ENCODE measurements around the gene SLC26A5. TPM values are rescaled to one million over a fixed set of nuclear protein-coding genes. Genes with fewer than 3 reads are reported as not detected.
A peak's percentile ranks its signal among the peaks of the same experiment; 100 is the strongest.

The SLC26A5 gene
- total RNA-seq, 1 experiment from 2014 or later = not detected

DNA sequence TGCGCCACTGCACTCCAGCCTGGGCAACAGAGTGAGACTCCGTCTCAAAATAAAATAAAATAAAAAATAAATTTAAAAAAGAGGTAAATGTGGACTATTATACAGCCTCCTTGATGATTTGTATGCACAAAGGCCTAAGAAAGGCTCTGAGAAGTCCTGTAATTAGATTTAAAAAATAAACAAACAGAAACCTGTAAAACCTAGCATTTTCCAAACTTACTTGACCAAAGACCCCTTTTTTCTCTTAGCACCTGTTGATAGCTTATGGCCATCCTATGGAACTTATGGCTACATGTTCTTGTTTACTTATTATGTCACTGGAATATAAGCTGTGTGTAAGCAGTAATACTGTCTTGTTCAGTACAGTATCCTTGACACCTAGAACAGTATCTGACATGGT lies 107.1 kb downstream of the SLC26A5 start:
- H3K36me3 Mint-ChIP-seq (ENCODE audit: insufficient read depth, unreplicated experiment) = peaks cover 79% of the 10 kb centered on the region
- no TSS peak for BruUV-seq (replicated peaks)

DNA sequence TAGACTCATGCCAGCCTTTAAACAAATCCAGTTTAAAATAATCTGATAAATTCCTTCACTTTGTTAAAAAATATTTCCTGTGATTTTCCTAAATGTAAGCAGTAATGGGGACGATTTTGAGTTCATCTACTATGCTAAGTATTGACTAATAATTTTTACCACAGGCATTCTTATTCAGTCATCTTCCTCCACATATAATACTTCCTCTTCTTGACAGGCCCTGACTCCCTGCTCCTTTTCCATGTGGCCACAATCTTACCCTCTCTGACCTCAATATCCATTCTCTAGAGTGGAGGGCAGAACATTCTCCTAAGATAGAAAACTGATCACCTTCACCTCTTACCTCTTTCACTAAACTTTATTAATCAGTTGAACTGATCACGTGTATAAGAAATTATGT lies 109.2 kb downstream of the SLC26A5 start:
- intact Hi-C loops (cut with micrococcal nuclease) = no loop called here
- H3K27ac Mint-ChIP-seq (ENCODE audit: low read depth, unreplicated experiment) = no peak overlapping the region
- peaks cover 11% of the 10 kb centered on the region for H3K4me1 Mint-ChIP-seq (ENCODE audit: insufficient read depth, unreplicated experiment)
- TF ChIP-seq, protein P1, sequence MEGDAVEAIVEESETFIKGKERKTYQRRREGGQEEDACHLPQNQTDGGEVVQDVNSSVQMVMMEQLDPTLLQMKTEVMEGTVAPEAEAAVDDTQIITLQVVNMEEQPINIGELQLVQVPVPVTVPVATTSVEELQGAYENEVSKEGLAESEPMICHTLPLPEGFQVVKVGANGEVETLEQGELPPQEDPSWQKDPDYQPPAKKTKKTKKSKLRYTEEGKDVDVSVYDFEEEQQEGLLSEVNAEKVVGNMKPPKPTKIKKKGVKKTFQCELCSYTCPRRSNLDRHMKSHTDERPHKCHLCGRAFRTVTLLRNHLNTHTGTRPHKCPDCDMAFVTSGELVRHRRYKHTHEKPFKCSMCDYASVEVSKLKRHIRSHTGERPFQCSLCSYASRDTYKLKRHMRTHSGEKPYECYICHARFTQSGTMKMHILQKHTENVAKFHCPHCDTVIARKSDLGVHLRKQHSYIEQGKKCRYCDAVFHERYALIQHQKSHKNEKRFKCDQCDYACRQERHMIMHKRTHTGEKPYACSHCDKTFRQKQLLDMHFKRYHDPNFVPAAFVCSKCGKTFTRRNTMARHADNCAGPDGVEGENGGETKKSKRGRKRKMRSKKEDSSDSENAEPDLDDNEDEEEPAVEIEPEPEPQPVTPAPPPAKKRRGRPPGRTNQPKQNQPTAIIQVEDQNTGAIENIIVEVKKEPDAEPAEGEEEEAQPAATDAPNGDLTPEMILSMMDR (IDR thresholded peaks at IDR 0.05; ENCODE audit: unreplicated experiment) = no peak
- H3K36me3 Mint-ChIP-seq (ENCODE audit: insufficient read depth, unreplicated experiment) = peaks cover 91% of the 10 kb centered on the region
- no peaks in the 10 kb centered on the region for H3K27me3 Mint-ChIP-seq (ENCODE audit: insufficient read depth, unreplicated experiment)
- BruUV-seq (replicated peaks) = TSS peak; percentile 2
- no peak overlapping the region for H3K4me3 Mint-ChIP-seq (ENCODE audit: unreplicated experiment)
- H3K9me3 Mint-ChIP-seq (ENCODE audit: unreplicated experiment) = no peaks in the 10 kb centered on the region
- DNase-seq (ENCODE audit: unreplicated experiment) = no peak
- ChIA-PET CTCF (interaction anchor here (0.6 kb wide), 1 partner anchor 9 kb away, joined by 4 read pairs; no protein-coding TSS in a partner anchor), POLR2A (no interaction called here)

More for the DNA sequence above, 107.1 kb downstream of the SLC26A5 start:
- Mint-ChIP-seq H3K27me3 (ENCODE audit: insufficient read depth, unreplicated experiment) (no peaks in the 10 kb centered on the region), H3K4me3 (ENCODE audit: unreplicated experiment) (no peak overlapping the region), H3K27ac (ENCODE audit: low read depth, unreplicated experiment) (no peak overlapping the region), H3K4me1 (ENCODE audit: insufficient read depth, unreplicated experiment) (peaks cover 13% of the 10 kb centered on the region), H3K9me3 (ENCODE audit: unreplicated experiment) (no peaks in the 10 kb centered on the region)
- TF ChIP-seq, protein P1 (IDR thresholded peaks at IDR 0.05; ENCODE audit: unreplicated experiment) = no peak
- ChIA-PET CTCF (no interaction called here), POLR2A (interaction anchor here (0.6 to 1.2 kb wide), 4 partner anchors 9 to 33 kb away, joined by 3 to 5 read pairs (median 4); partner anchors contain the start of gene PSMC2)
- no peak for DNase-seq (ENCODE audit: unreplicated experiment)
- intact Hi-C loops (cut with micrococcal nuclease) = no loop called here

DNA sequence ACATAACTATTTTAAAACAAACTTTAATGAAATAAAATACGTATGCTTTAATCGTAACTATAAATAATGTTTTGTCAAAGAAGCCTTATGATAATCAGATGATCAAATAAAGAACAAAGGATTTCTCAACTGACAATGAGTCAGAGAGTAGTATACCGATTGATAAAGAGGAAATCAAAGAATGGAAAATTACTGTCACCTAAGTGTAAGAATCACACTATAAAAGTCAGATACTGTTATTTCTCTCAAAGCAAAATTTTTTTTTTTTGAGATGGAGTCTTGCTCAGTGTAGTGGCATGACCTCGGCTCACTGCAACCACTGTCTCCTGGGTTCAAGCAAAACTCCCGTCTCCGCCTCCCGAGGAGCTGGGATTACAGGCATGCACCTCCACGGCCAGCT lies 120.3 kb downstream of the SLC26A5 start:
- Mint-ChIP-seq H3K36me3 (ENCODE audit: insufficient read depth, unreplicated experiment) (peaks cover 71% of the 10 kb centered on the region), H3K9me3 (ENCODE audit: unreplicated experiment) (no peaks in the 10 kb centered on the region), H3K4me3 (ENCODE audit: unreplicated experiment) (no peak overlapping the region), H3K4me1 (ENCODE audit: insufficient read depth, unreplicated experiment) (no peaks in the 10 kb centered on the region), H3K27me3 (ENCODE audit: insufficient read depth, unreplicated experiment) (no peaks in the 10 kb centered on the region), H3K27ac (ENCODE audit: low read depth, unreplicated experiment) (peak overlapping the region; percentile 59)
- no TSS peak for BruUV-seq (replicated peaks)
- no peak for DNase-seq (ENCODE audit: unreplicated experiment)
- ChIA-PET POLR2A (interaction anchor here (2.2 kb wide), 1 partner anchor 22 kb away, joined by 7 read pairs; the partner anchor contains the start of gene PSMC2), CTCF (interaction anchor here (1.9 kb wide), 1 partner anchor 14 kb away, joined by 7 read pairs; no protein-coding TSS in a partner anchor)
- TF ChIP-seq, protein P1 (IDR thresholded peaks at IDR 0.05; ENCODE audit: unreplicated experiment) = no peak
- intact Hi-C loops (cut with micrococcal nuclease) = no loop called here

Other genes with a start within 250 kb of the SLC26A5 start
- 64.9 and 73.9 TPM in 2 replicates for gene PMPCB, start 148.8 kb downstream of the SLC26A5 start, total RNA-seq (2022)
- 37.1 and 58.2 TPM in 2 replicates for gene DNAJC2, start 101.4 kb downstream of the SLC26A5 start, total RNA-seq (2022)
- gene PSMC2, start 98.6 kb downstream of the SLC26A5 start, total RNA-seq (2022) = 98.3 and 98.8 TPM in 2 replicates